ENCODE results near the gene ATG14.

GRCh38 chr14:55386037-55386808 is 25.4 kb downstream of the ATG14 start:
- no peak for TF ChIP-seq POLR2A (IDR thresholded peaks at IDR 0.05)
- TF ChIP-seq CTCF (IDR thresholded peaks at IDR 0.05): no peak
